Measurements from ENCODE around the gene SOS1.
"Not testable (repeated sequence)": the region's sequence is repeated elsewhere in the genome, so short reads cannot be mapped to it uniquely, and the experiment has no call there.

Gene SOS1

DNA sequence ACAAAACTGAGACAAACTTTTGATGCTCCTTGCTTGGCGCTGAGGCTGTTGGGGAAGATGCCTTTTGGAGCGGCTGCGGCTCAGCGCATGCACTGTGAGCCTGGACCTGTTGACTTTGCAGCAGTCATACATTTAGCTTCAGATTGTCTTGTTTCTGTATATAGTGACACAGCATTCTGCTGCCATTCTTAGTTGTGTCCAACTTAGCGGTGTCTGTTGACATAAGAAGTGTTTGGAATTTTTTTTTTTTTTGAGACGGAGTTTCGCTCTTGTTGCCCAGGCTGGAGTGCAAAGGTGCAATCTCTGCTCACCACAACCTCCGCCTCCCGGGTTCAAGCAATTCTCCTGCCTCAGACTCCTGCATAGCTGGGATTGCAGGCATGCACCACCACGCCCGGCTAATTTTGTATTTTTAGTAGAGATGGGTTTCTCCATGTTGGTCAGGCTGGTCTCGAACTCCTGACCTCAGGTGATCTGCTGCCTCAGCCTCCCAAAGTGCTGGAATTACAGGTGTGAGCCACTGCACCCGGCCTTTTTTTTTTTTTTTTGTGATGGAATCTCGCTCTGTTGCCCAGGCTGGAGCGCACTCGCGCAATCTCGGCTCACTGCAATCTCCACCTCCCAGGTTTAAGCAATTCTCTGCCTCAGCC, 17.5 kb upstream of the SOS1 start:
- FAIRE-seq, result not testable (repeated sequence)

DNA sequence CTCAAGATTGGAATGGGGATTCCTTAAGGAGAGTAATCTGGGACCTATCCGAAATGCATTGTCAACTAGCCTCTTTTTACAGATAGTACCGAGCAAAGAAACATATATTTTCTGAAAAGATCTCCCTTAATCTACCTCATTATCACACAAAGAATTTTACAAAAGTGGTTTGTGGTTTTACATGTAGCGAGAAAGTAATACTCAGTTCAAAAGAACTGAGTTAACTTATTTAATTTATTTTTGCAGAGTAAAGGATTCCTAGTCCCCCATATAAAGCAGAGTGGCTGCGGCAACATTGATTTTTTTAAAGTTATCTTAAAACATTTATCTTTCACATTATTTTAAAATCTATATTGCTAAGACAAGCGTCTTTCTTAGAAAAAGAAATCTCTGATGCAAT, 15.9 kb upstream of the SOS1 start:
- no peak for FAIRE-seq

DNA sequence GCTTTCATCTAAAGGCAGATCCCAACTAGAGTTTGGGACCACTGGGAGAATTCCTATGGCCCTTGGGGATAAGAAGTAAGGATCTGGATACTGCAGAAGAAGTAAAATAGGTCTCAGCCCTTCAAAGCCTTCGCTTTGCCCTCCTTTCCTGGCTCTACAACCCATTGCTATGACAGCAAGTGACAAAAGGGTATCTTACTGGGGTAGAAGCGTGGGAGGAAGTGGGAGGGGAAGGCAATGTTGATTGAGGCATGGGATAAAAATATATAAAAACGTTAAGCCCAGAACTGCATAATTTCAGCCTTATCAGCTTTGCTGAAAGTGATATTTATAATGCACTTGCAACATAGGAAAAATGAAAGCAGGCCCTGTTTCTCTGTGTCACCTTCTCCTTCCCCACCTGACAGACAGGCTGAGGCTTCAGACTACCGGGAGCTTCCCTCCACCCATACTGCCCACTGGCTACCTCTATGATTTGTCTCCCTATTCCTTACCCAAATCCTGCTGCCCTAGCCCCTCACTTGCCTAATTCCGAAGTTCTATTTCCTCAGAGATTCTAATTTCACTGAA, 14.9 kb upstream of the SOS1 start:
- no peak for FAIRE-seq

DNA sequence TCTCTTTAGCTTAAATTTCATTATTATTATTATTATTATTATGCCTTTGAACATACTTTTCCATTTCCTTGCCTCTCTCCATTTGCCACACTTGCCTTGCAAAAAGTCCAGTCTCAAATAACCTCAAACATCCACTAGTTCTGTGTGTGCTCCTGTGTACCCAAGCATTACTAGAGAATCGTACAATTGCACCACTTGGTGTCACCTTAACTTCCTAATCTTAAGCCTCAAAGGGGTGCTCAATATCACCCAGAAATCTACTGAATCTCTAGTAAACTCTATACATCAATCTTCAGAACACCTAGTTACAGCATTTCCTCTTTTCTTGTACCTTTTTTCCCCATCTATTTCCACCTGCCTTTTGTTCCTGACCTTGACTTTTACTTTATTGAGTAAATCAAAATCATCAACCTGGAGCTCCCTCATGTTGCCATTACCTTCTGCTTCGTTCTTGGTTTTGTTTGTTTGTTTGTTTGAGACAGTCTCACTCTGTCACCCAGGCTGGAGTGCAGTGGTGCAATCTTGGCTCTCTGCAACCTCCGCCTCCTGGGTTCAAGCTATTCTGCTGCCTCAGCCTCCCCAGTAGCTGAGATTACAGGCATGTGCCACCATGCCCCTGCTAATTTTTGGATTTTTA, 12.5 kb upstream of the SOS1 start:
- no peak for FAIRE-seq

DNA sequence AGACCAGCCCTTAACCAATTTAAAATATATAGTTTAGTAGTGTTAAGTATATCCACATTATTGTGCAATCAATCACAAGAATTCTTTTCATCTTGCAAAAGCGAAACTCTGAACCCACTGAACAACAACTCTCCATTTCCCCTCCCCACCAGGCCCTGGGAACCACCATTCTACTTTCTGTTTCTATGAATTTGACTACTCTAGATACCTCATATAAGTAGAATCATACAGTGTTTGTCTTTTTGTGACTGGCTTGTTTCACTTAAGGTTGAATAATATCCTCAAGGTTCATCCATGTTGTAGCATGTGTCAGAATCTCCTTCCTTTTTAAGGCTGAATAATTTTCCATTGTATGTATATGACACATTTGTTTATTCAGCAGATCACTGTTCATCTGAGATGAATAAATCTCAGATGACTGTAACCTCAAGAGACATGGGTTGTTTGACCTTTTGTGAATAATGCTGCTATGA, 8.1 kb upstream of the SOS1 start:
- no peak for FAIRE-seq

DNA sequence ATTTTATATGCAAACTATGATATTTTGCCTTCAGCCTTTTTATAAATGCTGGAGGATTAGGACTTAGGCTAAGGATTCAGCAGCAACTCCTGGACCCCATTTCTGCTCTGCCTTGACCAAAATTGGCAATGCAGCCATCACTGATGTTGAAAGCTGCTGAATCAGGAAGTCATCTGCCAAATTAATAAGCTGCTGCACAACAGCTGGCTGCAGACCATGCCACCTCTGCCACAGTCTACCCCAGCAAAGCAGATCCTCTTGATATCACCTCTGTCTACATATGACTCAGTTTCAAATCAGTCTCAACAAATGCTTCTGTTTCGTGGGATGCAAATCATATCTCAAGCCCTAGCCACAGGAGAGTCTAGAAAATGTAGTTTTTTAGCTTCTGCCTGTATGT, 7.1 kb upstream of the SOS1 start:
- FAIRE-seq, result no peak

DNA sequence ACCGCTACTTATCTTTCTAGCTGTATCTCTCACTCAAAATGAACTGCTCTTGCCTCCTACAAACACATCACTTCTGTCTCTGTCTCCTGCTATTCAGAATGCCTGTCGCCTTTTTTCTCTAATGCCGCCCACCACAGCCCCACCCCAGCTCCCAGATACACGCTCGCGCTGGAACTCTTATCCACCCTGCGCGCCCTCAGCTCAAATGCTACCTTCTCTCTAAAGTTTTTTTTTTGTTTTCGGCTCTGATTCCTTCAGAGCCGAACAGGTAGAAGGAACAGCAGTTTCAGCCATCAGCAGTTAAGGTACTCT, 3.9 kb upstream of the SOS1 start:
- FAIRE-seq, result no peak

DNA sequence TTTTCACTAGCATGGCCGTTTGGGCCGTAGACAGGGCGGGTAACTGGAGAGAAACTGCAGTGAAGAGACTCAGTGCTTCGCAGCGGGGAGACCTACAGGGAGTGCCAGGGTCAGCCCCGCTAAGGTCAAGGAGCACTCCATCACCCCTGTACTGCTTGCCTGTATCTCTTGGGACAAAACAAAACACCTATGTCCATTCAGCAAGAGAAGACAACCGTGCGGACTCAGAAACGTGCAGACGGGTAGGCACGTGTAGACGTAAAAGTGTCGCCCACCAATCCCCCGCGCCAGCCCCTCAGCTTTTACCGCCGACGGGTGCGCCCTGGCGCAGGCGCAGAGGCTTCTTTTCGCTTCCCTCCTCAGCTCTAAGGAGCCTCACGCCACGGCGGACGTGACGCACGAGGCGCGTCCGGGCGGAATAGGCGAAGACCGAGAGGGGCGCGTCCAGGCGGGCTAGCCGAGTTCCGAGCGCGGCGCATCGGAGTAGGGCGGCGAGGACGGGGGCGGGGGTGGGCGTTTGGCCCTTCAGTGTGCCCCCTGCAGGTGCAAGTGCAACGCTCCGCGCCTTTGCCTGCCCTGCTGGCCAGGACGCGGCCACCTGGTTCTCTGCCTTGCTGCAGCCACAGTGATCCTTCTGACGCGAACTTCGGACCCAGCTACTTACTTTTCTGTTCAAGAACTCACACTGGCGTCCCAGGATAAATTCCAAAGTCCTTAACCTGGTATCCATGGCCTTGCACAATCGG, 3.3 kb upstream of the SOS1 start:
- no peak for FAIRE-seq

DNA sequence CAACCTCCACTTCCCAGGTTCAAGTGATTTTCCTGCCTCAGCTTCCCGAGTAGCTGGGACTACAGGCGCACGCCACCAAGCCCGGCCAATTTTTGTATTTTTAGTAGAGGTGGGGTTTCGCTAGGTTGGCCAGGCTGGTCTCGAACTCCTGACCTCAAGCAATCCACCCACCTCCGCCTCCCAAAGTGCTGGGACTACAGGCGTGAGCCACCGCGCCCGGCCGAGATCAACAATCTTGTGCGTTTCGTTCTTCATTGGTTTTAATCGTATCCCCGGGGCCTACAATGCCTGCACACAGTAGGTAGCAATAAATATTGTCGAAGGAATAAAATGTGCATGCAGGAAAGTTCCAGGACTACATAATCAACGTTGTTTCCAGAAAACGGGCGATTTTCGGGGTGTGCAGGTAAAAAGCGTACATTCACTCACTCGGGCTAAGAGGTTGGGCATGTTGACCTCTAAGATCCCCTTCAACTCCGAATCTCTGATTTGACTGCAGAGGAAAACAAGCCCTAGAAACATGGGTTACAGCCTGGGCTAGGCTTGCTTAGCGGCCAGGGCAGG, 2.7 kb upstream of the SOS1 start:
- no peak for FAIRE-seq

DNA sequence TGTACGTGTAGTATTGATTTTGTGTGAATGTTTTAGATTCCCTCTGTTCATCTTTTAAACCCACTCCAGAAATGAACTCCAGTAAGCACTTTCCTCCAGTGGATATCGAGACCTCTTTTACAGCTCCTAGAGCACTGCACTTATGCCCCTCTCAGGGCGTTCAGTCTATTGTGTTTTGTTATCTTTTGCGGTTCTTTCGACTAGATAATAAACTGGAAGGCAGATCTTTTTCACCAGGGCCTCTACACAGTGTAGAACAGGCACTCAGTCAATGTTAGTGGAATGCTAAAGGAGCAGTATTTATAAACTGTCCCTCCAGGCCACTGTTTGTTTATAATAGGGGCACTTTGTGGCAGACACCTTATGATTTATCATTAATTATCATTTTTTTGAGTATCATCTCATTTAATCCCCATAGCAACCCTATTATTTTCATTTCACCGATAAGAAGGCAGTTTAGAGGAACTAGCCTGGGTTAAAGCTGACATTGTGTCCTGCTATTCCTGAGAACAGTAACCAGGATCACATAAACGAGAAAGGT, 742 bp upstream of the SOS1 start:
- no peak for FAIRE-seq

DNA sequence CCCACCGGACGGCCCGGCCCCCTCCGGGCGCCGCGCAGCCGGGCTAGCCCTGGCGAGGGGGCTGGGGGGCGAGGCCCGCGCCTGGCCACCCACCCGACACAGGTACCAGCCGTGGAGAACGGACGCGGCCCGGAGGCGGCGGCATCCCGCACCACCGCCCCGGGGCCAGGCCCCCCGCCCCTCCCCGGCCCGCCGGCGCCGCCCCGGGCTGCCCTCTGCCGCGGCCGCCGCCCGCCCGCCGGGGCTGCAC, 405 bp downstream of the SOS1 start:
- FAIRE-seq, result no peak

DNA sequence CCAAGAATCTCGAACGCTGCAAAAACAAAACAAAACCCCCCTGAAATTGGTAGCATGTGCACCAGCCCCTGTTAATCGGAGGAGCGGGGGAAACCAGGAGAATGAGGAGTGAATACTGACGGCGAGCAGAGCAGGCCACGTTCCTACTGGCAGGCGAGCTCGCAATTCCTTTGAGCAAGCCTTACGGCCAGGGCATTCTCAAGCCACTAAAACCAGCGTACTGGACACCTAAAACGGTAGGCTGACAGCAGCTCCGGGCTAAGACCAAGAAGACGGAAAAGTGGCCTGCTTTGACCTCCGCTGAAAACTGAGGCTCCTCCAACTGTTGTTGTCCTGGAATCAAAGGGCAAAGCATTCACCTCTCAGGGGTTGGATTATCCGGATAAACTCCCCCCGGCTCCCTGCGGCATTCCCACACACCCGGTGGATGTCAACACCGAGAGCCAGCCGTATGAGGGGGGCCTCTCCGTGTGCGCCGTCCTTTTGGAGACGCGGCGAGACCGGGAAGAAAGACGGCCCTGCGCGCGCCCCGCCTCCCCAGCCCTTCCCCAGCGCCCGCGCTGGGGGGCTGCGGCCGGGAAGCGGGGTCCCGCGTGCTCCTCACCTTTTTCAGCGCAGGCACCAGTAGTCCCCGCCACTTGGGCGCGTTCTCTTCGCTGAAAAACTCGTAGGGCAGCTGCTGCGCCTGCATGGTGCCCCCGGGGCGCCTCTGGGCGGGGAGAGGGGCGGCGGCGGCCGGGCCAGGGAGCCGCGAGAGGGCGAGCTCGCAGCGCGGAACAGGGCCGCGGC, 925 bp downstream of the SOS1 start:
- FAIRE-seq, result no peak

DNA sequence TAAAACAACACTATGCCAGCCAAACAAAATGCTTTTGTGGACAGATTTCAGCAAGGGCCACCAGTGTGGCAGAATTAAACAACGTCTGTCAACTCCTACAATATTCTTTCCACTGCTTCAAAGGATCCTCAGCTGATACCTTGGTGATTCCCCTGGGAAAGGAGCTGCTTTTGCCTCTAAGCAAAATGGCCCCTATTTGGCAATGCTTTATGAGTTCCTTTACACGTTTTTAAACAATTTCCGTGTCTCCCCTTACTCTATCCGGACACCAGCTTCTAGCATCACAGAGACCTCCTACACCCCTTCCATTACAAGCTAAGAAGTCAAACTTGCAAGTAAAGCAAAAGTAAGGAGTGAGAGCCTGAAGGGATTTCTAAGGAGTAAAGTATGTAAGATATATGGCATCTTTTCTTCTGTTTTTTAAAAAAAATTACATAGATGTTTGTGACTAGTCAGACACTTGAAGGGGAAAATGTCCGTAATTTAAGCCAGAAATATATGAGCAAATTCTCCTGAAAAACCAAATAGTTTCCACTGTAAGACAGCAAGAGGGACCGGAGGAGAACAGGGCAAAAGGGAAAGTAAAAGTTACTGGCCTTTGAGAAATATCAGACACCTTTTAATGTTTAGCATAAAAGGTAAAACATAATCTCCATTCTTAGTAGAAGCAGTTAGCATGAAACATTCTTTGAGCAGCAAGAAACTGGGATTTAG, 1.9 kb downstream of the SOS1 start:
- FAIRE-seq, result no peak

DNA sequence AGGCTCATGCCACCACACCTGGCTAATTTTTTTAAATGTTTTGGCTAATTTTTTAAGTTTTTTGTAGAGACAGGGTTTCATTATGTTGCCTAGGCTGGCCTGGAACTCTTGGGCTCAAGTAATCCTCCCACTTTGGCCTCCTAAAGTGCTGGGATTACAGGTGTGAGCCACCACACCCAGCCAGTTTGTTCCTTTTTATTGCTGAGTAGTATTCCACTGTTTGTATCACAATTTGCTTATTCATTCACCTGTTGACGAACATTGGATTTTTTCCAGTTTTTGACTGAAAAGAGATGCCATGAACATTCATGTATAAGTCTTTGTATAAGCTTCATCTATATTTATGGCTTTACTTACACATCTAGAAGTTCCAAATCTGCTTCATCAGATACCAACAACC, 5.3 kb downstream of the SOS1 start:
- no peak for FAIRE-seq

DNA sequence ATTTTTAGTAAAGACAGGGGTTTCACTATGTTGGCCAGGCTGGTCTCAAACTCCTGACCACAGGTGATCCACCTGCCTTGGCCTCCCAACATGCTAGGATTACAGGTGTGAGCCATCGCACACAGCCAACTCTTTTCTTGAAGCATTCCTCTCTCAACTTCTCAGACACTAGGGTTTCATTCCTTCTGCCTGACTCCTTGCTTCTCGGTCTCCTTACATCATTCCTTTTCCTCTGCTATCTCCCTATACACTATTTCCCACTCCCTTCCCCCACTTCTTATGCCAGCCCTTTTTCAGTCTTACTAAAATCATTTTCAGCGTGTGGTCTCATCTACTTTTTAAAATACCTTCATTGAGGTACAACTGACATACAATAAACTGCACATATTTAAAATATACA, 6.1 kb downstream of the SOS1 start:
- no peak for FAIRE-seq

DNA sequence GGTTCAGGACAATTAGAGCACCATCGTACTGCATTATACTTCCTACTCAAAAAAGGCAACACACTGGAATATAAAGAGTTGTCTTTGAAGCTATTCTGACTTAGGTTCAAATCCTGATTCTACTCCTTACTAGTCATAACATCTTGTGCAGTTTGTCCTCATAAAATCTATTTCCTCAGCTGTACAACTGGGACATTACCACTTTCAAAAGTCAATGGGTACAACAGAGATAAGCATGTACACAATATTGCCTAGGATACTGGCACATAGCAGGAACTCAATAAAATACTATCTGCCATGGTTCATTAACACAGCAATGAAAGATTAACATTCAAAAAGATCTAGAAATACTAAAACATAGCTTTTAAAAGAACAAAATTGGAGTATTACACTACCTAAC, 11.3 kb downstream of the SOS1 start:
- FAIRE-seq, result no peak

DNA sequence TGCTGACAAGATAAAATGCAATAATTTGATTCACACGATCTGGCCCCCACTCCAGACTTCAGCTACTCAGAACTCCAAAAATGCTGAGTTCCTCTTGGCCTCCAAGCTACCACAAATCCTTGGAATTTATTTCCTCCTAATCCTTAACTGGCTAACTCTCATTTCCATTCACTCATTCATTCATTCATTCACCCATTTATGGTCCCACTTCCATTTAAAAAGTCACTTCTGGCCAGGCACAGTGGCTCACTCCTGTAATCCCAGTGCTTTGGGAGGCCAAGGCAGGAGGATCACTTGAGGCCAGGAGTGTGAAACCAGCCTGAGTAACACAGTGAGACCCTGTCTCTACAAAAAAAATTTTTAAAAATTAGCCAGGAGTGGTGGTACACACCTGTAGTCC, 12.5 kb downstream of the SOS1 start:
- FAIRE-seq, result no peak

DNA sequence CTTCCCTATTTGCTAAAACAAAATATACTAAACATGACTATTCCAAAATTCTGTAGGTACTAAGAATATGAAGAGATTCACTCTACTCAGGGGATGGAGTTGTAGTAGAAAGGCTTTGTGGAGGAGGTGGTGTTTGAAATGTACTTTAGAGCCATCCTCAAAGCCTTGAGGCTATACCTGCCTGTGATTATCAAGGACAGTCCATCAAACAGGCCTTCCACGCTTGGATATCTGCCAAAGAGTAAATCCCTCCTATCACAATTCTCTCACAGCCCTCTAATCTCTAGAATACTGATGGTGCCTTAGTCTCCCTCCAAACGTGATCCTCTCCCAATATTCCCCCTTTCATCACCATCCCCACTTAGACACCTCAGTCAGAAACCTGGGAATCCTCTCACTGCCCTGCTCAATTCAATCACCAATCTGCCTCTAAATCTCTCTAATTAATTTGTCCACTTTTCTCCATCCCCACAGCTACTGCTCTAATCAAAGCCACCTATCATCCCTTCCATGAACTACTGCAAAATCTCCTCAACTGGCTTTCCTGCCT, 13.1 kb downstream of the SOS1 start:
- no peak for FAIRE-seq

DNA sequence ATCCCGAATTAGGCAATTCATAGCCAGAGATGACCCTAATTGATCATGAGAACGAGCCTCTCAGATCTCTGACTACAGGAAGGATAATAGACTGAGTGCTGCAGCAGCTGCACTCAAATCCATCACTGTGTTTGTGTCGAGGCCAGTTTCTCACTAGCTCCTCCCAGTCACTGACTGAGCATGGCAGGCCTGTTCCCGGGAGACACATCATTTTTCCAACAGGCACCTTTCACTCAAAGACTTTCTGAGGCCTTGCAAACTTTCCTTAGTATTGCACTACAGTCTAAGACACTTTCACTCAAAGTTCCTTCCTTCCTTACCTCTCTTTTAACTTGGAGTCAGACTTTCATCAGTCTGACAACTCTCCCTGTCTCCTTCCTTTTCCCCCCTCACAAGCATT, 13.7 kb downstream of the SOS1 start:
- FAIRE-seq, result no peak

DNA sequence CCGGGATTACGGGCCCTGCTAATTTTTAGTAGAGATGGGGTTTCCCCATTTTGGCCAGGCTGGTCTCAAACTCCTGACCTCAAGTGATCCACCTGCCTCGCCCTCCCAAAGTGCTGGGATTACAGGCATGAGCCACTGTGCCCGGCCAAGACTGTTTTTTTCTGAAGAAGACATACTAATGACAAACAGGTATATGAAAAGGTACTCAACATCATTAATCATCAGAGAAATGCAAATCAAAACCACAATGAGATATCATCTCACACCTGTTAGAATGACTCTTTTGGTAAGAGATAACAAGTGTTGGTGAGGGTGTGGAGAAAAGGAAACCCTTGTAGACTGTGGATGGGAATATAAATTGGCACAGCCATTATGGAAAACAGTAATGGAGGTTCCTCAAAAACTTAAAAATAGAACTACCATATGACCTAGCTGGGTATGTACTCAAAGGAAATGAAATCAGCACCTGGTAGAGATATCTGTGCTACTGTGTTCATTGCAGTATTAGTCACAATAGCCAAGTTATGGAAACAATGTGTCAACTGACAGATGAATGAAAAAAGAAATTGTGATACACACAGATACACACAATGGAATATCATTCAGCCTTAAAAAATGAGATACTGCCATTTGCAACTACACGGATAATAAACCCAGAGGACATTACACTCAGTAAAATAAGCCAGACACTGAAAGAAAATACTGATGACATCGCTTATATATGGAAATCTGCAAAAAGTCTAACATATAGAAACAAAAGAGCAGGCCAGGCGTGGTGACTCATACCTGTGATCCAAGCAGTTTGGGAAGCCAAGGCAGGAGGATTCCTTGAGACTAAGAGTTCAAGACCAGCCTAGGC, 20.8 kb downstream of the SOS1 start:
- FAIRE-seq, result no peak

DNA sequence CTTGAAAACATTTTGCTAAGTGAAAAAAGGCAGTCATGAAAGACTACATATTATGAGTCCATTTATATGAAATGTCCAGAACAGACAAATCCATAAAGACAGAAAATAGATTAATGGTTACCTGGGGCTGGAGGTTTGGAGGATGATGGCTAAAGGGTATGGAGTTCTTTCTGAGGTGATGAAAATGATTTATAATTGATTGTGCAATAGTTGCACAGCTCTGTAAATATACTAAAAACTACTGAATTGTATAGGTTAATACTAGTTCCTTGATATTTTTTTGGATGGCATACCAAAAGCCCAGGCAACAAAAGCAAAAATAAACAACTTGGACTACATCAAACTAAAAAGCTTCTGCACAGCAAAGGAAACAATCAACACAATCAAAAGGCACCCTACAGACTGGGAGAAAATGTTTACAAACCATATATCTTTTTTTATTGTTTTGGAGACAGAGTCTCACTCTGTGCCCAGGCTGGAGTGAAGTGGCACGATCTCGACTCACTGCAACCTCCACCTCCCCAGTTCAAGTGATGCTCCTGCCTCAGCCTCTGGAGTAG, 21.5 kb downstream of the SOS1 start:
- no peak for FAIRE-seq

All from colon (tissue), 2 donors.